Astrocyte (in vitro differentiated cells and primary cell): ENCODE results near the gene SHROOM3. TPM values are rescaled to one million over a fixed set of nuclear protein-coding genes. Genes with fewer than 3 reads are reported as not detected.
A peak's percentile ranks its signal among the peaks of the same experiment; 100 is the strongest.

Experiments
- DNase-seq: peaks from one replicate; pipeline ENCODE4 v3.0.0-alpha.2; 2010; ENCODE audit warnings: low read depth
- FAIRE-seq: peaks from 2 replicates; lab custom pipeline; 2011; peaks lifted over from hg19 to GRCh38; lab: Jason Lieb, UNC
- H2AFZ ChIP-seq: 2 replicates; pipeline ENCODE4 v1.6.0; 2012; ENCODE audit warnings: low read depth, low read length, inconsistent platforms
- H3K27ac ChIP-seq: 2 replicates; pipeline ENCODE4 v1.5.1; 2011; ENCODE audit warnings: low read depth, low read length, inconsistent platforms
- H3K27me3 ChIP-seq: 2 replicates; pipeline ENCODE4 v1.6.0; 2011; ENCODE audit warnings: low read length, inconsistent platforms; ENCODE audit not compliant: insufficient read depth
- H3K36me3 ChIP-seq: 2 replicates; pipeline ENCODE4 v1.5.1; 2011; ENCODE audit warnings: low read length, inconsistent platforms; ENCODE audit not compliant: insufficient read depth
- H3K4me1 ChIP-seq: 2 replicates; pipeline ENCODE4 v1.5.1; 2011; ENCODE audit warnings: low read length, inconsistent platforms; ENCODE audit not compliant: insufficient read depth
- H3K4me2 ChIP-seq: 2 replicates; pipeline ENCODE4 v1.6.0; 2012; ENCODE audit warnings: low read length, inconsistent platforms
- H3K4me3 ChIP-seq: 2 replicates; pipeline ENCODE4 v1.5.1; 2011; ENCODE audit warnings: low read depth, mild to moderate bottlenecking, low read length, inconsistent platforms; ENCODE audit not compliant: insufficient read depth
- H3K79me2 ChIP-seq: 2 replicates; pipeline ENCODE4 v1.6.0; 2012; ENCODE audit warnings: mild to moderate bottlenecking, low read length, inconsistent platforms; ENCODE audit not compliant: insufficient read depth
- H3K9ac ChIP-seq: 2 replicates; pipeline ENCODE4 v1.6.0; 2012; ENCODE audit warnings: mild to moderate bottlenecking, low read length, inconsistent platforms
- H3K9me3 ChIP-seq: 2 replicates; pipeline ENCODE4 v1.5.1; 2012; ENCODE audit warnings: low read depth, mild to moderate bottlenecking, low read length, inconsistent platforms; ENCODE audit not compliant: insufficient read depth
- H4K20me1 ChIP-seq: 2 replicates; pipeline ENCODE4 v1.6.0; 2012; ENCODE audit warnings: low read length, inconsistent platforms; ENCODE audit not compliant: insufficient read depth
- H3K27ac Mint-ChIP-seq: one replicate; pipeline ENCODE4 v1.8.0; 2021; ENCODE audit warnings: mild to moderate bottlenecking, mixed read lengths; ENCODE audit not compliant: unreplicated experiment
- H3K27me3 Mint-ChIP-seq: one replicate; pipeline ENCODE4 v1.8.0; 2021; ENCODE audit warnings: low read depth, mixed read lengths; ENCODE audit not compliant: unreplicated experiment
- H3K36me3 Mint-ChIP-seq: one replicate; pipeline ENCODE4 v1.8.0; 2021; ENCODE audit warnings: low read depth, mixed read lengths; ENCODE audit not compliant: unreplicated experiment
- H3K4me1 Mint-ChIP-seq: one replicate; pipeline ENCODE4 v1.8.0; 2021; ENCODE audit warnings: low read depth, mixed read lengths; ENCODE audit not compliant: unreplicated experiment
- H3K4me3 Mint-ChIP-seq: one replicate; pipeline ENCODE4 v1.8.0; 2021; ENCODE audit warnings: mild to moderate bottlenecking, moderate library complexity, mixed read lengths; ENCODE audit not compliant: unreplicated experiment
- H3K9me3 Mint-ChIP-seq: one replicate; pipeline ENCODE4 v1.8.0; 2021; ENCODE audit warnings: mild to moderate bottlenecking, mixed read lengths; ENCODE audit not compliant: unreplicated experiment
- CTCF ChIP-seq: IDR thresholded peaks from 2 replicates; pipeline ENCODE4 v1.5.1; 2011; ENCODE audit warnings: low read depth, mild to moderate bottlenecking, inconsistent platforms, low read length, moderate library complexity; ENCODE audit not compliant: insufficient read depth
- EZH2 ChIP-seq: IDR thresholded peaks from 2 replicates; pipeline ENCODE4 v1.6.1; 2012; ENCODE audit warnings: mild to moderate bottlenecking, low read length, inconsistent platforms; ENCODE audit not compliant: insufficient read depth
- total RNA-seq: library from RNA; stranded (reverse); gene quantifications from 2 replicates; pipeline ENCODE4 v1.2.1, GENCODE V29; 2021

Gene SHROOM3
- total RNA-seq, 1 donor from 2014 or later, result 64.6 TPM

GRCh38 chr4:76610751-76611547 is 175.9 kb downstream of the SHROOM3 start:
- H2AFZ ChIP-seq, result no peak overlapping the region
- TF ChIP-seq CTCF (no peak), EZH2 (no peak)
- no peaks in the 10 kb centered on the region for H3K36me3 ChIP-seq
- DNase-seq (peak; percentile 88), FAIRE-seq (peak; percentile 88)
- H3K4me1 ChIP-seq, result peaks cover 29% of the 10 kb centered on the region
- peak overlapping the region; percentile 66 for H3K4me2 ChIP-seq
- Mint-ChIP-seq H3K4me3 (no peak overlapping the region), H3K4me1 (peaks cover 58% of the 10 kb centered on the region), H3K27ac (peak overlapping the region; percentile 65), H3K9me3 (no peaks in the 10 kb centered on the region), H3K27me3 (no peaks in the 10 kb centered on the region), H3K36me3 (peaks cover 11% of the 10 kb centered on the region)
- H3K4me3 ChIP-seq, result peak overlapping the region; percentile 21
- H4K20me1 ChIP-seq, result no peaks in the 10 kb centered on the region
- peak overlapping the region; percentile 64 for H3K9ac ChIP-seq
- H3K27me3 ChIP-seq, result no peaks in the 10 kb centered on the region
- H3K79me2 ChIP-seq, result no peaks in the 10 kb centered on the region
- no peaks in the 10 kb centered on the region for H3K9me3 ChIP-seq
- peak overlapping the region; percentile 71 for H3K27ac ChIP-seq

- H3K79me2 ChIP-seq, result no peaks in the 10 kb centered on the region
- H2AFZ ChIP-seq, result no peak overlapping the region
- no peaks in the 10 kb centered on the region for H3K27me3 ChIP-seq
- DNase-seq (peak; percentile 53), FAIRE-seq (peak; percentile 87)
- H3K4me2 ChIP-seq, result peak overlapping the region; percentile 66
- H3K36me3 ChIP-seq, result no peaks in the 10 kb centered on the region
- H3K4me3 ChIP-seq, result peak overlapping the region; percentile 21
- peak overlapping the region; percentile 71 for H3K27ac ChIP-seq
- Mint-ChIP-seq H3K36me3 (peaks cover 11% of the 10 kb centered on the region), H3K4me3 (no peak overlapping the region), H3K4me1 (peaks cover 54% of the 10 kb centered on the region), H3K27me3 (no peaks in the 10 kb centered on the region), H3K9me3 (no peaks in the 10 kb centered on the region), H3K27ac (peak overlapping the region; percentile 65)
- H3K9ac ChIP-seq, result peak overlapping the region; percentile 64
- H3K4me1 ChIP-seq, result peaks cover 28% of the 10 kb centered on the region
- TF ChIP-seq CTCF, result no peak
- no peaks in the 10 kb centered on the region for H4K20me1 ChIP-seq
- H3K9me3 ChIP-seq, result no peaks in the 10 kb centered on the region
Measured at GRCh38 chr4:76611616-76612207, 176.7 kb downstream of the SHROOM3 start.

GRCh38 chr4:76614589-76614988 is 179.6 kb downstream of the SHROOM3 start:
- no peaks in the 10 kb centered on the region for H3K27me3 Mint-ChIP-seq
- H3K27ac Mint-ChIP-seq, result no peak overlapping the region
- H2AFZ ChIP-seq, result no peak overlapping the region
- TF ChIP-seq EZH2 (no peak), CTCF (no peak)
- H3K4me1 Mint-ChIP-seq, result peaks cover 29% of the 10 kb centered on the region
- H3K79me2 ChIP-seq, result no peaks in the 10 kb centered on the region
- FAIRE-seq (peak; percentile 65), DNase-seq (peak; percentile 80)
- H3K9me3 Mint-ChIP-seq, result no peaks in the 10 kb centered on the region
- H3K36me3 ChIP-seq, result no peaks in the 10 kb centered on the region
- no peak overlapping the region for H3K9ac ChIP-seq
- no peak overlapping the region for H3K27ac ChIP-seq
- no peaks in the 10 kb centered on the region for H3K9me3 ChIP-seq
- H3K36me3 Mint-ChIP-seq, result peaks cover 11% of the 10 kb centered on the region
- no peak overlapping the region for H3K4me2 ChIP-seq
- H4K20me1 ChIP-seq, result no peaks in the 10 kb centered on the region
- no peak overlapping the region for H3K4me3 Mint-ChIP-seq
- no peak overlapping the region for H3K4me3 ChIP-seq
- no peaks in the 10 kb centered on the region for H3K27me3 ChIP-seq
- peaks cover 16% of the 10 kb centered on the region for H3K4me1 ChIP-seq
